H1 (cell line): ENCODE results near the gene CAV3. TPM values are rescaled to one million over a fixed set of nuclear protein-coding genes. Genes with fewer than 3 reads are reported as not detected.
A peak's percentile ranks its signal among the peaks of the same experiment; 100 is the strongest.

ENCODE experiments used
- CTCF ChIA-PET: fragments of 300-600 bp; sonication (Branson Sonifier 250); formaldehyde crosslinking; loops from one replicate; lab custom pipeline; 2021; ENCODE audit not compliant: partially characterized antibody; lab: Charles Lee
- POLR2A ChIA-PET: fragments of 300-600 bp; sonication (Branson Sonifier 250); formaldehyde crosslinking; loops from one replicate; lab custom pipeline; 2021; ENCODE audit warnings: inconsistent platforms; ENCODE audit not compliant: partially characterized antibody; lab: Charles Lee
- DNase-seq, 2 experiments: peaks; one replicate each; pipeline versions ENCODE4 v3.0.0 to v3.0.0-alpha.2; 2010 to 2022; ENCODE audit warnings: low spot score in 2 of 2, low read depth in 1 of 2, mixed read lengths in 1 of 2
- FAIRE-seq: peaks from 2 replicates; lab custom pipeline; 2011; peaks lifted over from hg19 to GRCh38; lab: Jason Lieb, UNC
- H2AFZ ChIP-seq: 2 replicates; pipeline ENCODE4 v1.8.1; 2012; ENCODE audit warnings: low read length, inconsistent platforms
- H2AK5ac ChIP-seq: 2 replicates; pipeline ENCODE4 v1.6.1; 2013; ENCODE audit warnings: low read depth, low read length
- H2BK120ac ChIP-seq: replicated peaks from 2 replicates; pipeline ENCODE3; 2013; ENCODE audit warnings: low read depth, low read length, inconsistent platforms
- H2BK12ac ChIP-seq: 2 replicates; pipeline ENCODE4 v1.6.1; 2013; ENCODE audit warnings: low read depth, low read length
- H2BK15ac ChIP-seq: 2 replicates; pipeline ENCODE4 v1.6.1; 2013; ENCODE audit warnings: low read length
- H2BK20ac ChIP-seq: 2 replicates; pipeline ENCODE4 v1.6.1; 2013; ENCODE audit warnings: low read length
- H2BK5ac ChIP-seq: 2 replicates; pipeline ENCODE4 v1.6.1; 2013; ENCODE audit warnings: low read depth, low read length
- H3K14ac ChIP-seq: 2 replicates; pipeline ENCODE4 v1.6.1; 2013; ENCODE audit warnings: inconsistent platforms; ENCODE audit not compliant: insufficient read length
- H3K18ac ChIP-seq: 2 replicates; pipeline ENCODE4 v1.6.1; 2013; ENCODE audit warnings: low read length; ENCODE audit errors: extremely low read depth
- H3K23ac ChIP-seq: 2 replicates; pipeline ENCODE4 v1.6.1; 2013; ENCODE audit warnings: inconsistent platforms; ENCODE audit not compliant: insufficient read length
- H3K23me2 ChIP-seq: 2 replicates; pipeline ENCODE4 v1.6.1; 2013; ENCODE audit warnings: low read depth, low read length
- H3K27ac ChIP-seq: 2 replicates; pipeline ENCODE4 v1.6.1; 2011; ENCODE audit warnings: low read depth, low read length, inconsistent platforms
- H3K27me3 ChIP-seq, 4 experiments: replicated peaks in 1 of 4; 1 replicate in 1 of 4; 2 replicates in 3 of 4; pipeline versions ENCODE4 v1.6.1 to v1.8.1; 2011 to 2013; ENCODE audit warnings: low read length in 3 of 4, mild to moderate bottlenecking in 3 of 4, inconsistent platforms in 2 of 4, mixed read lengths in 2 of 4, moderate library complexity in 1 of 4; ENCODE audit not compliant: control insufficient read depth in 3 of 4, insufficient read depth in 3 of 4; ENCODE audit errors: extremely low read depth in 1 of 4
- H3K36me3 ChIP-seq, 4 experiments: 2 replicates each; pipeline versions ENCODE4 v1.6.1 to v1.8.1; 2011 to 2013; ENCODE audit warnings: mild to moderate bottlenecking in 4 of 4, low read length in 3 of 4, moderate library complexity in 2 of 4, control low read depth in 1 of 4, inconsistent platforms in 1 of 4; ENCODE audit not compliant: insufficient read depth in 4 of 4, control insufficient read depth in 2 of 4
- H3K4ac ChIP-seq: replicated peaks from 2 replicates; pipeline ENCODE3; 2013; ENCODE audit warnings: low read length, low read depth, mixed read lengths, inconsistent platforms; ENCODE audit not compliant: insufficient read length
- H3K4me1 ChIP-seq, 4 experiments: replicated peaks in 1 of 4; 1 replicate in 1 of 4; 2 replicates in 3 of 4; pipeline versions ENCODE4 v1.6.1 to v1.8.1; 2011 to 2013; ENCODE audit warnings: low read length in 3 of 4, inconsistent platforms in 2 of 4, mixed read lengths in 1 of 4; ENCODE audit not compliant: insufficient read depth in 4 of 4, control insufficient read depth in 3 of 4
- H3K4me2 ChIP-seq, 2 experiments: 2 replicates each; pipeline versions ENCODE4 v1.6.1 to v1.8.1; 2011 to 2013; ENCODE audit warnings: low read depth in 2 of 2, low read length in 2 of 2, control low read depth in 1 of 2, inconsistent platforms in 1 of 2, mild to moderate bottlenecking in 1 of 2; ENCODE audit not compliant: insufficient read depth in 1 of 2
- H3K4me3 ChIP-seq, 4 experiments: fragments of 200-600, 300-600 bp in 1 of 4; sonication (generic), shearing (Covaris generic), sonication (Bioruptor Twin) in 1 of 4; 2 replicates each; pipeline versions ENCODE4 v1.5.1 to v1.8.1; 2011 to 2016; ENCODE audit warnings: low read length in 4 of 4, low read depth in 3 of 4, control low read depth in 2 of 4, inconsistent platforms in 2 of 4, mild to moderate bottlenecking in 2 of 4, mixed read lengths in 1 of 4, moderate library complexity in 1 of 4; ENCODE audit not compliant: insufficient read depth in 2 of 4; ENCODE audit errors: extremely low read depth in 1 of 4
- H3K56ac ChIP-seq: replicated peaks from 2 replicates; pipeline ENCODE3; 2013; ENCODE audit warnings: low read depth, mild to moderate bottlenecking, mixed read lengths, low read length, inconsistent platforms; ENCODE audit not compliant: insufficient read length
- H3K79me1 ChIP-seq: 2 replicates; pipeline ENCODE4 v1.6.1; 2013; ENCODE audit warnings: low read depth, low read length, control low read depth
- H3K79me2 ChIP-seq, 2 experiments: 2 replicates each; pipeline versions ENCODE4 v1.6.1 to v1.8.1; 2012 to 2013; ENCODE audit warnings: low read length in 2 of 2, mild to moderate bottlenecking in 2 of 2, inconsistent platforms in 1 of 2; ENCODE audit not compliant: insufficient read depth in 2 of 2, control insufficient read depth in 1 of 2
- H3K9ac ChIP-seq, 4 experiments: replicated peaks in 1 of 4; 1 replicate in 1 of 4; 2 replicates in 3 of 4; pipeline versions ENCODE4 v1.6.1 to v1.8.1; 2011 to 2013; ENCODE audit warnings: low read depth in 3 of 4, low read length in 3 of 4, control low read depth in 2 of 4, mild to moderate bottlenecking in 2 of 4, moderate library complexity in 2 of 4, inconsistent platforms in 1 of 4; ENCODE audit errors: extremely low read depth in 1 of 4
- H3K9me3 ChIP-seq, 2 experiments: 2 replicates each; pipeline versions ENCODE4 v1.6.1 to v1.8.1; 2012 to 2013; ENCODE audit warnings: mild to moderate bottlenecking in 2 of 2, moderate library complexity in 2 of 2, control low read depth in 1 of 2, inconsistent platforms in 1 of 2, low read depth in 1 of 2, low read length in 1 of 2, mixed read lengths in 1 of 2; ENCODE audit not compliant: insufficient read depth in 2 of 2
- H4K20me1 ChIP-seq, 2 experiments: replicated peaks in 1 of 2; 2 replicates each; pipeline versions ENCODE3 to v1.8.1; 2011 to 2013; ENCODE audit warnings: inconsistent platforms in 2 of 2, low read length in 2 of 2, mild to moderate bottlenecking in 1 of 2; ENCODE audit not compliant: insufficient read depth in 2 of 2, control insufficient read depth in 1 of 2
- H4K5ac ChIP-seq: 2 replicates; pipeline ENCODE4 v1.6.1; 2013; ENCODE audit warnings: low read length, low read depth, mixed read lengths, inconsistent platforms; ENCODE audit not compliant: insufficient read length
- H4K8ac ChIP-seq: 2 replicates; pipeline ENCODE4 v1.8.0; 2013; ENCODE audit warnings: mild to moderate bottlenecking, moderate library complexity, low read length, inconsistent platforms; ENCODE audit not compliant: insufficient read depth; ENCODE audit errors: extremely low read depth
- H4K91ac ChIP-seq: replicated peaks from 2 replicates; pipeline ENCODE3; 2013; ENCODE audit warnings: low read length, mixed read lengths, inconsistent platforms; ENCODE audit not compliant: insufficient read length
- POLR2AphosphoS5 ChIP-seq: IDR thresholded peaks from 2 replicates; pipeline ENCODE4 v1.6.1; 2011; ENCODE audit warnings: low read depth, low read length
- SP1 ChIP-seq: IDR thresholded peaks from 2 replicates; pipeline ENCODE4 v1.6.1; 2011; ENCODE audit warnings: low read depth, low read length
- WGBS, 2 experiments: shearing (Covaris generic) in 1 of 2; methylation state at CpG; one replicate each; pipeline versions ENCODE4 v1.1.6 to v1.1.7; 2013 to 2015; ENCODE audit warnings: low lambda C conversion rate in 2 of 2, mixed read lengths in 2 of 2, inconsistent platforms in 1 of 2, low coverage in 1 of 2, missing lambda C conversion rate in 1 of 2; ENCODE audit not compliant: insufficient replicate concordance in 2 of 2, insufficient coverage in 1 of 2, insufficient read length in 1 of 2; ENCODE audit errors: extremely low coverage in 1 of 2, missing lambda C conversion rate in 1 of 2; 5-methylcytosine and 5-hydroxymethylcytosine counted together
- polyA plus RNA-seq, 7 experiments: library from polyadenylated mRNA; depleted of rRNA in 3 of 7; stranded (reverse) in 5 of 7; unstranded in 2 of 7; fragments of >200 nt in 5 of 7; fragments of 200-250 nt in 2 of 7; gene quantifications; 1 replicate in 5 of 7; 2 replicates in 1 of 7; 4 replicates in 1 of 7; pipeline versions ENCODE4 v1.2.1 to v1.2.3, GENCODE V29; 2011 to 2013; ENCODE audit warnings: missing spikeins in 2 of 7, mixed read lengths in 2 of 7
- total RNA-seq: library from RNA; stranded (reverse); fragmentation: NEBNext Ultra II Directional; extraction: Animal tissue kit (Norgen Biotek cat#: 25700); gene quantifications from 2 replicates; pipeline ENCODE4 v1.2.1, GENCODE V29; 2021

The CAV3 gene
- total and polyA plus RNA-seq, 2 of the 8 experiments (the other 6 are each of a cell fraction or from before 2014, with no cell fraction given): not detected

DNA sequence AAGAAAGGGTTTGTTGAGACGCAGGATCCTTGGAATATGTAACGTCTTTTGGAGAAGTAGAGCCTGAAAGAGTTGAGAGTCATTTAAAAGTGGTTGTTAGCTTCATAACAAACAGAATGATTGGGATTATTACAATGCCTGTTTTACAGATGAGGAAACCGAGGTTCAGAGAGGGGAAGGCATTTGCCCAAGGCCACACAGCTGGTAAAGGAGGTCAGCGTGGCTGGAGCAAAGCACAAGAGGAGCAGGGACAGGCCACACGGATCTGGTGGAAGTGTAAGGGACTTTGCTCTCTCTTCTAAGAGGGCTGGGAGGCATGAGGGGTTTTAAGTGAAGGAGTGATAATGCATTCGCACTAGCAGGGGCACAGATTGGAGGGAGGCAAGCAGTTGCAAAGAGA, 42.0 kb downstream of the CAV3 start:
- Histone ChIP-seq H3K9ac (no peak overlapping the region), H3K4me1 (peaks cover 0 to 4% (median 0%) of the 10 kb centered on the region in 4 experiments; a peak in 1 of 7 replicates), H4K20me1 (peaks cover 0 to 1% of the 10 kb centered on the region in 2 experiments), H4K8ac (no peak overlapping the region), H2BK12ac (no peak overlapping the region), H3K79me1 (no peaks in the 10 kb centered on the region; the same call in 1 of the 2 replicates), H2BK20ac (no peak overlapping the region; the same call in 1 of the 2 replicates), H3K56ac (no peak overlapping the region), H3K14ac (no peak overlapping the region), H2BK15ac (no peak overlapping the region), H3K4me2 (no peak overlapping the region), H2AFZ (no peak overlapping the region), H3K18ac (no peak overlapping the region), H3K23me2 (no peaks in the 10 kb centered on the region), H4K5ac (no peak overlapping the region), H3K27me3 (no peaks in the 10 kb centered on the region), H3K4ac (no peak overlapping the region), H2AK5ac (no peak overlapping the region), H3K9me3 (no peaks in the 10 kb centered on the region), H3K23ac (no peak overlapping the region), H2BK120ac (no peak overlapping the region), H3K79me2 (no peaks in the 10 kb centered on the region), H3K36me3 (no peaks in the 10 kb centered on the region), H3K27ac (no peak overlapping the region), H3K4me3 (no peak overlapping the region), H4K91ac (no peak overlapping the region), H2BK5ac (no peak overlapping the region)
- TF ChIP-seq SP1 (no peak), POLR2AphosphoS5 (no peak)
- 88% methylated on average over 6 of the region's 6 CpGs; no CpG with 5 or more reads in 1 of the 2 experiments for WGBS, 2 experiments
- ChIA-PET CTCF (interaction anchor here (1.2 kb wide), 1 partner anchor 16 kb away, joined by 3 read pairs; no protein-coding TSS in a partner anchor), POLR2A (no interaction called here)
- peak in 1 of 2 experiments; percentile 28 for DNase-seq
- FAIRE-seq: no peak
